Fibroblast of skin of back (primary cell): ENCODE results near the gene AP1G1.
"Not testable (repeated sequence)": the region's sequence is repeated elsewhere in the genome, so short reads cannot be mapped to it uniquely, and the experiment has no call there.

Experiments
- DNase-seq: peaks from one replicate; pipeline ENCODE4 v3.0.0-alpha.2; 2013

AP1G1 gene

DNA sequence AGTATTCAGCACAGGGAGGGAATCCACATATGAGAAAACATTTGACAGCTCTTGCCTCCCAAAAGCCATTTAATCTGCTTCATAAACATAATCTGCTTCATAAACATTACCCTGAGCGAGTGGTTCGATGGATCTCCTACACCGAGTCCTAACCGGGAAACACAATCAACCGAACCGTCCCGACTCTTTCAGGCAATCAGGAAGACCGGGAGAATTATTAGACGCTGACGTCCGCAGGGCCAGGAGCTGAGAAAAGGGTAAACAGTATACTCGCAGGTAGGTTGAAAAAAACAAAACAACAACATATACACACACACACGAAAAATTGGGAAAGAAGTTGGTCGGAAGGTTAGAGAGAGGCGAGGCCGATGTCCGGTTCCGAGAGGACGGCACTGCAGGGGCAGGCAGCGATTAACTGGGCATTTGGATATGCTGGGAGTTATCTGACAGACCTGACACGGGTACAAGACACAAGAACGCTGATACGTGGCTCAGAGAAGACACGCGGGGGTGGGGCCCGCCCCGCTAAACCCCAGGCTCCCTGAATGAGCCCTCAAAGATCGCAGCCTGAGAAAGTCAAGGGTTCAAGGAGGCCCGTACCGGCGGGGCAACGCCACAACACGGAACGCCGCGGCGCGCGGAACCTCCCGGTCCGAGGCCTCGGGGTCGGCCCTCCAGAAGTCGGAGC lies 585 bp downstream of the AP1G1 start:
- peak; percentile 36 for DNase-seq

DNA sequence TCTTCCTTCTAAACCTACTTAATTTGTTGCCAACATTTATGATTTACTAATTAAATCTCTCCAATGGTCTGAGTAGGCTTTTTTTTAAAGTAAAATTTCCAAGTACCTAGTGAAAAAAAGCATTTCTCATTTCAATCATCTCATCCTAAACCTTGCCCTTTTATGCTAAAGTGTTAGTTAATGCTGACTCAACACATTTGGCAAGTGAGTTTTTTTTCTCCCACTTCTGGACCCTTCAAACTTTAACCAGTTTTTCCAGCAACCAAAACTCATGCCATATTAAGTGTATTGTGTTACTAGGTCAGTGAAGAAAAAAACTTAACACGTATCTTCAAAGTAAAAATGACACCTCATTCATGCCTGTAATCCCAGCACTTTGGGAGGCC lies 5.3 kb downstream of the AP1G1 start:
- no peak for DNase-seq

DNA sequence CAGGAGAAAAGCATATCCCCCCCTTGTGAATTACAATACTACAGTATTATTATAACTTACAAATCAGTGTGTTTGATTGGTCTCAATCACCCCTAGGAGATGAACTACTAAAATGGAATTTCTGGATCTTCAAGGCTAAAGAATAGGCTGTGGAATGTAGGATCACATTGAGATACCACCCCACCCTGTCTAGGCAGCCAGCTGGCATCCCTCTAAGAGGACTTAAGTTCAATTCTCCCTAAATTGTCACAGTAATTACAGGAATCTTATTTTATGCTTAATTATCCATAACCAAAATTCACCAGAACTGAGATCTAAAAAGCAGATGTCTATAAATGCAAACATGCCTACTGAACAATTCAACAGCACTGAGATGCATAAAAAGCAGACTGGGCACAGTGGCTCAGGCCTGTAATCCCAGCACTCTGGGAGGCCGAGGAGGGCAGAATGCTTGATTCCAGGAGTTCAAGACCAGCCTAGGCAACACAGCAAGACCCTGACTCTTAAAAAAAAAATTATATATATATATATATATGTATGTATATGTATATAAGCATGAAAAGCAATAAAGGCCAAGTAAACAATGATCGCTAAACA lies 12.0 kb downstream of the AP1G1 start:
- DNase-seq: peak; percentile 71

DNA sequence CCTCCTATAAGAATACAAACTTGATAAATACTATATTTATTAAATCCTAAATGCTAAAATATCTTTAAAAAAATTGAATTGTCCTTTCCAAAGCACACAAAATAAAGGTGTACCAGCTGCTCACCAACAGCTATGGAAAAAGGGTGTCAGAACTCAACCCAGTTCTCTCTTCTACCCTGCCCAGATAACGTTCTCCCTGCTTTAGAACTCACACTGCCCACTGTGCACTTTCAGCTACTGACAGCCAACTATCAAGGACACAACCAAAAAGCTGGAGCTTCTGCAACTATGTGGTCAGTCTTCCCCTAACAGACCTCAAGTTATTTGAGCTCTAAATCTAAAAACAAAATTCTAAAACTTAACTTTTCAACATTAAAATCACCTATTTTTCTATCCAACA lies 13.7 kb downstream of the AP1G1 start:
- DNase-seq: no peak

DNA sequence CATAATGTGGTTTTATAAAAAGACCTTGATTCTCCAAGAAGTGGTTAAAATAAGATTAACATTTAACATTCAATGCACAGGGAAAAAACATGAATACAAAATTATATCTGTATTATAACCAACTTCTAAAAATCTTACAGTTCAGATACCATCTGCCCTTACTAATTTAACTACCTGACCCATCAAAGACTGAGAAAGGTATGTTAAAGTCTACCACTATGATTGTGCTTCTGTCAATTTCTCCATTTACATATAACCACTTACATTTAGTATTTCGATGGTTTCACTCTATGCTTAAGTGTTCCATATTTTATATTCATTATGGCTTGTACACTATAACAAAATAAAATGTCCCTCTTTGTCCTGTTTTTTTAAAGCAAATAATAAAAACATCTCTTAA lies 14.6 kb downstream of the AP1G1 start:
- no peak for DNase-seq

DNA sequence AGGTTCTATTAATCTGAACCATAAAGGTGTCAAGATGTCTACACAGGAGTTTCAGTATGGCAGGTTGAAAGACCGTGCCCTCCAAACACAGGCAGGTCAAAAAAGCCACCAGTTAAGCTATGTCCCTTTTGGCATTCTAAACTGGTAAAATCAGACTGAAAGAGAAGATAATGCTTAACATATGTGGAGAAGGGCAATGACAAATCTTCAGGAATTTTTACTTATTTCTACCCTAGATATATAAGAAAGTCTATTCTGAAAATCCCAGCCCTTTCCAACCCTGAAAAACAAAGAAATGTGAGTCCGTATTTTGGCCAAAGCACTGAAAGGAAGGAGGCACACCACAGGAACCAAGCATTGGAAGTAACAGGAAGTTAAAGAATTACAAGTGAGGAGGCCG lies 16.5 kb downstream of the AP1G1 start:
- DNase-seq: peak; percentile 22

DNA sequence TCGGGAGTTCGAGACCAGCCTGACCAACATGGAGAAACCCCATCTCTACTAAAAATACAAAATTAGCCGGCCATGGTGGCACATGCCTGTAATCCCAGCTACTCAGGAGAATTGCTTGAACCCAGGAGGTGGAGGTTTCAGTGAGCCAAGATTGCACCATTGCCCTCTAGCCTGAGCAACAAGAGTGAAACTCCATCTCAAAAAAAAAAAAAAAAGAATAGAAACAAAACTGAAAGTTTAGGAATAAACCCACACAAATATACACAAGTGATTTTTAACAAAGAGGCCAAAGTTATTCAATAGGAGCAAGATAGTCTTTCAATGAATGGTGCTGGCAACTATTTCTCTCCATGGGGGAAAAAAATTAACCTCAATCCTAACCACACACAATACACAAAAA lies 18.3 kb downstream of the AP1G1 start:
- DNase-seq: not testable (repeated sequence)

DNA sequence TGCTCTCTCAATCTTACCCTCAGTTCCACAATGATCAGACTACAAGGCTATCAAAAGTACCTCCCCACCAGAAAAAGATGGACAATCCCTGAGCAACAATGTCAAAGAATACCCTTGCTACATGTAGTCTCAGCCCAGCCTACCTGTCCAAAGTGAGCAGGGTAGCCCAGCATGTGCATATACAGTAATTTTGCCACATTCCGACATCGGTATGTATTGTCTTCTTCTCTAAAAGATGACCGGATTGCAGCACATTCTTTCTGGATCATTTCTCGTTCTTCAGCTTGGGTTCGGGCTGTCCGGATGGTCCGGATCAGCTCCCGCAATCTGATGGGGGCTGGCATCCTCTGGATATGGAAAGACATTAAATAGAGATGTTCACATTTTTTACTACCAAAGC lies 19.5 kb downstream of the AP1G1 start:
- DNase-seq: no peak

DNA sequence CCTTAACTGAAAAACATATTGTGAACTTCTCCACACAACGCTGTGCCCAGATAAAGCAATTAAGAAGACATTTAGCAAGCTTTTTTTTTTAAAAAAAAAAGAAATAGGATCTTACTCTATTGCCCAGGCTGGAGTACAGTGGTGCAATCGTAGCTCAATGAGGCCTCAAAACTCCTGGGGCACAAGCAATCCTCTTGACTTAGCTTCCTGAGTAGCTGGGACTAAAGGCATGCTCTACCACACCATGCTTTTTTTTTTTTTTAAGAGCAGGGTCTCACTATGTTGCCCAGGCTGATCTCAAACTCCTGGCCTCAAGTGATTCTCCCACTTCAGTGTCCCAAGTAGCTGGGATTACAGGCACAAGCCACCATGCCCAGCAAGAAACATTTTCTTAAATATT lies 20.1 kb downstream of the AP1G1 start:
- DNase-seq: no peak

DNA sequence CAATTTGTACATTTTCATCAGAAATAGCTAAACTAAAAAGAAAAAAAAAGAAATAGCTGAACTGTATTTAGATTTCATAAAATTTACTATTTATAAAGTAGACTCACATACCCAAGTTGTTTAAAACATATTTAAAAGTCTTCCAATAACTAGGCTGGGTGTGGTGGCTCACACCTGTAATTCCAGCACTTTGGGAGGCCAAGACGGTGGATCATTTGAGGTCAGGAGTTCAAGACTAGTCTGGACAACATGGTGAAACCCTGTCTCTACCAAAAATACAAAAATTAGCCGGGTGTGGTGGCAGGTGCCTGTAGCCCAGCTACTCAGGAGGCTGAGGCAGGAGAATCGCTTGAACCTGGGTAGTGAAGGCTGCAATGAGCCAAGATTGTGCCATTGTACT lies 23.5 kb downstream of the AP1G1 start:
- DNase-seq: not testable (repeated sequence)

DNA sequence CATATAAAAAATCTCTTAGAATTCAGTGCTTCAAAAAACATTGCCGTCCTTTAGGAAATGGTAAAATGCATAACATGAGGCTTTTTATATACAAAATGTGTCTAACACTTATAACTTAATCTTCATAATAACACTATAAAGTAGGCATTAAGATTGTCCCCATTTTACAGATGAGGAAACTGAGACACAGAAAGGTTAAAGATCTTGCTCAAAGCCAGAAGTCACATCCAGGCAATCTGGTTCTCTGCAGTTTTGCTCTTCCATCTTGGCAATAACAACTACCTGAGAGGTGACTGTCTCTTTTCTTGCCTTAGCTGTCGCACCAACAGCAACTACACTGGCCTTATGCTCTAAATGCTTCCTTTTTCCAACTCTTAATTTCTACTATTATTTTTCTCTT lies 24.5 kb downstream of the AP1G1 start:
- DNase-seq: no peak

DNA sequence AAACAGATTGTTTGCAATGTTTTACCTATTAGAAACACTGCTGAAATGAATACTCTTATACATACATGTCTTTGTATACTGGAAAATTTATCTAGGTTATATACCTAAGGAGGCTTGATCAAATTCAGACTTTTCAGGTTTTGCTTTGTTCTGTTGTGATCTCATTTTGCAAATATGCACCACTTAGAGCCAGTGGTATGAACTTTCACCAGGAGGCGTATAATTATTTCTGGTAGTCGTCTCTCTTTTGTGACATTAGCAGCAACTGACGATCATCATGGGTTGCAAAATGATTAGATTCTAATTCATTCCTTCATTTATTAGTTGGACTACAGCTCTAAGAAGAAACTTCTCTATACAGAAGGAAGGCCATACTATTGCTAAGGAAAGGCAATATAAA lies 26.9 kb downstream of the AP1G1 start:
- DNase-seq: no peak

DNA sequence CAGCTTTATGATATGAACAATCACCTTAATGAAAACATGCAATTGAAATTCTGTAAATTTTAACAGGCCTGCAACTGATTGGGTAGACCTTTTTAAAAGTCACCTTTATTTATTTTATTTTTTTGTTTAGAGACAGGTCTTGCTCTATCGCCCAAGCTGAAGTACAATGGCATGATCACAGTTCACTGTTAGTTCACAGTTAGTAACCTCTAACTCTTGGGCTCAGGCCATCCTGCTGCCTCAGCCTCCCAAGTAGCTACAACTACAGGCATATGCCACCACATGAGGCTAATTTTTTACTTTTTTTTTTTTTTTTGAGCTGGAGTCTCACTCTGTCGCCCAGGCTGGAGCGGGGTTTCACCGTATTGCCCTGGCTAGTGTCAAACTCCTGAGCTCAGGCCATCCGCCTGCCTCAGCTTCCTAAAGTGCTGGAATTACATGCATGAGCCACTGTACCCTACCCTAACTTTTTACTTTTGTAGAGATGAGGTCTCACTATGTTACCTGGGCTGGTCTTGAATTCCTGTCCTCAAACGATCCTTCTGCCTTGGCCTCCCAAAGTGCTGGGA lies 28.0 kb downstream of the AP1G1 start:
- no peak for DNase-seq

DNA sequence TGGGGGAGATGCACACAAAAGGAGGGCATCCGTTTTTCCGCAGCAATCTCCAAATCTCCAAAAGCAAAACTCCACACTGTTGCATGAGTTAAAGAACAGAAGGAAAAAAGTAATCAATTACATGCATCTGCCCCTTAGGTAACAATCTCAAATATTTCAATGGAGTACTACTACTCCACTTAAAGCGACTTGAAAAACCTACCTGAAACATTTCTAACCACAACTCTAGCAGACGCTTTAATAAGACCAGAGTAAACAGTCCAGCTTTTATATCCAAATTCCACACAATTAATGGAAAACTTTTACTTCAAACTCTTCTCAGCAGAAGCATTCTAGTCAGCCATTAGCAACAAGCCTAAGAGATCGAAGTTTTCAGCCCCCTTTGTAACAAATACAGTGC lies 29.9 kb downstream of the AP1G1 start:
- no peak for DNase-seq

DNA sequence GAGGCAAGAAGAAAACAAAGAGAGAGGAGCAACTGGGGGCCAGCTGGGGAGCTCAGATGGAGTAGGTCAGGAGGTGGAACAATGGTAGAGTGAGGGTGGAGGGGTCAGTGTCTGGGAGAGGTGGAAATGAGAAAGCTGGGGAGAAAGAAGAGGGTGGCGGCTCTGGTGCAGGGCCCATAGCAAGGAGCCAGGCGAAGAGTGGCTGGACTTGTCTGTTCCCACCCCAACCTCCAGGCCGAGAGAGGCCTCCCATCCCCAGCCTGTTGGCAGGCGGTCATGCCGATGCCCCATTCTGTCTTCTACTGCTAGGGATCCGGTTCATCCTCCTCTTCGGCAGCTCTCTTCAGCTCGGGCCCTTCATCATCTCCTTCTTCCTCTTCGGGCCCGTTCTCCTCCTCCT lies 31.3 kb downstream of the AP1G1 start:
- DNase-seq: no peak

DNA sequence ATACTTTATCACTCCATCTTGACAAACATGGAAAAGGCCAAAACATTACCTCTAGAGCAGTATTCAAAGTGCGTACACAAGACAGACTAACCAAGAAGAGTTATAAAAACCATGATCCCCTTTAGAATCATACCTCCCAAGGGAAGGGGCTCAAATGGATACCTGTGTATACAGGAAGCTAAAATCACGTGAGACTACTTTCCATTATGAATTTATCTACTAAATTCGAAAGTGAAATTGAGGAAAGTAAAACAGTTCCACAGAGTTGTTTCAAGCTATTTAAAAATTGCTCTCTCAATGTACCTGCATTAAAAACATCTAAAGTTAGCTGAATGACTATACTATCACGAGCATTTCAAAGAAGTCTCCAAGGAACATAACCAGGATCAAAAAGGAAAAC lies 32.7 kb downstream of the AP1G1 start:
- DNase-seq: no peak

DNA sequence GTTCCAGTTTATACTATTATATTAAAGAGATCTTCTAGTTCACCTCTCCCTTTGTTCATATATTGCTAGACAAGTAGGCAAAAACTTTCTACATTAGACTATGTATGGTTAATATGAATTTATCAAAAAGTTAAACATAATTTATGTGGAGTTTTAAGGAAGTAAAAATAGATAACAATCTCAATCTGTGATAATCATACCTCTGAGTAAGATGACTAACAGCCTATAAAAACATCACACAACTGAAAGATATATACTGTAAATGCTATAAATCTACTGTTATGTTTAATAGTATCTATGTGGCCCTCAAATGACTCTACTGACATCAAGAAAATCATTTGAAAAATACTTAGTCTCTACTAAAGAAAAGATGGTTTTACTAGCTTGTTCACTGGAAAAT lies 37.1 kb downstream of the AP1G1 start:
- no peak for DNase-seq

DNA sequence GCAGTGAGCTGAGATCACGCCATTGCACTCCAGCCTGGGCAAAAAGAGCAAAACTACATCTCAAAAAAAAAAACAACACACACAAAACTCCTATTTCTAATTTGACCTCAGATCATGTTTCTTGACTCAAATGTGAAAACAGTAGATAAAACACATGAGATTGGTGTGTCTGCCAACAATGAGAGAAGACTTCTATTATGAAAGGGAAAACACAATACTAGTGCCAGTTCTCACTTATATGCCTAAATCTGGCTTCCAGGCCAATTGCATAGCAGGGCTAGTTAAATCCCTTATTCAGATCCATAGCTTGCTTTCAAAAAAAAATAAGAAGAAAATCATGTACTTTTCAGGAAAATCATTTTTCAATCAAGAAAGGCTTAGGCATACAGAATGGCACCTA lies 39.4 kb downstream of the AP1G1 start:
- no peak for DNase-seq

DNA sequence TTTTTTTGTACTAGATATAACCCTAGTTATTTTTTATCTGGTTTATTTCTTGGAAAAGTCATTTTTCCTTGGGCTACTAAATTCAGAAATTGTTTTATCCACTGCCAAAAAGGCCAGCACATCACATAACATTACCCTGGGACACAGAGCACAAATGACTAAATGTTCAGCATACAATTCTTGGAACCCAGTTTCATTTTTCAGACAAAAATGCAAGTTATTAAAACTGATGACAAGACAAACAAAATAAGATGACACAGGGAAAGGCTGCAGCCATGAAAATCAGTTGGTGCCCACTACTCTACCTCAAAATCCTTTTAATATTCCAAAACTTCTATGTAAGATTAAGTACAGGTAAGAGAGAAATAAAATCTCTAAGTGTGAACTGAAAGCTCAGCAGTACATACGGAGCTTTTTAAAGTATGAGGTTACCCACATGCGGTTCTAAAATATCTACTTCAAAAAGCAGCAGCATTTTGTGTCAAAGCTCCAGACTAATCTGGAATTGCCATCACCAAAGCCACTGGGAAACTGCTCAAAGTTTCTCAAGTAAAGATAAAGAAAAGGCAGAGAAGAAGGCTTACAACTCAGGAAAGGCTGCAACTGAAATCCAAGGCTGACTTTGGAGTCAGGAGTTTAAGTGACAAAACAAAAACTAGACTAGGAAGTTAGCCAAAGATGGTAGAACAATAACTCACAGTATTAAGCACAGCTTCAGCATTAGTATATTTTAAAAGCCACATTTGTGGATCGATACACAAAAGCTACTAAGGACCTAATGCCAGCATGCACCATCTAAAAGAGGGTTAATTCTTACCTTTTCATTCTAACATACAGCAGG lies 41.4 kb downstream of the AP1G1 start:
- peak; percentile 23 for DNase-seq

DNA sequence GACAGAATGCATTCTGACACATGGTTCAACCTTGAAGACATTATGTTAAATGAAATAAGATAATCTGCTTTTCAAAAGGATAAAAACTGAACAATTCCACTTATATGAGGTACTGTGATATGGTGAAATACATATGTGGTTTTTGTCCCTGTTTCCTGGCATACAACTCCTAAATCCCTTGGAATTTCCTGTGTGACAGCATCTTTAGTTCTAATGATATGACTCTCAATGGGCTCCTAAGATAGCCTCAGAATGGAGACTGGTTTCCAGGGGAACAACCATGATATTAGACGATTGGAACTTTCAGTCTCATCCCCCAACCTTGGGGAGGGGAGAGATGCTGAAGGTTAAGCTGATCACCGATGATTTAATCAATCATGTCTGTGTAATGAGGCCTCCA lies 46.4 kb downstream of the AP1G1 start:
- DNase-seq: peak; percentile 90

DNA sequence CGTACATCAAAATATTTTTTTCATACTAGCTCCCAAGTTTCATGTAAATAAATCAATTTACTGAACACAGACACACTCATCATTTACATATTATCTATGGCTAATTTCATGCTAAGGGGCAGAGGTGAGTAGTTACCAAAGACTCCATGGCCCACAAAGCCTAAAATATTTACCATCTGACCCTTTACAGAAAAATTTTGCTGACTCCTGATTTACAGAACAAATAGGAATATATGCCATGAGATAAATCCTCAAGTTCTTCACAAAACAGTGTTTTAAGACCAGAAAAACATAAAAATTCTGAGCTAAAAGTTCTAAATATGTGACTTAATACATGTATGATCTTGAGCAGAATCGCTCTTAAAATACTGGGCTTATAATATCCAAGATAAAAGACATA lies 47.5 kb downstream of the AP1G1 start:
- no peak for DNase-seq

DNA sequence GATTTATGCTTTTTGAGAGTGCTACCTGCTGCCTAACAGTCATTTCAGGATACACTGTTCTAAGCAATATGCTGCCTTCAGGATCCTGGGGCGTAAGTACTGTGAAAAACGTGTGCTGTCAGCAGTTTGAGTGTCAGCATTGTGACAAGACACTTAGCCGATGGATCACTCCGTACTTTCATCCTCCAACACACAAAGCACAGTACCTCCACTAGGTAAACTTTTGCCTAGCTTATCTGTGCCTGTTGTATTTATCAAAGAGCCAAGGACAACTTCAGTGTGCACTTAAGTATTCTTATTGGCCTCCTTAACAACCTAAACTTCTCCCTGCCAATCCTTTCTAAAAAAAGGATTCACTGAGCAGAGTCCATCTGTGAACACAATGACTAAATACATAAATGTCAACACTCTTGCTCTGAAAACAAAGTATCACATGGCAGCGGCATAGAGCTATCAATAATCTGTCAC lies 50.3 kb downstream of the AP1G1 start:
- no peak for DNase-seq

DNA sequence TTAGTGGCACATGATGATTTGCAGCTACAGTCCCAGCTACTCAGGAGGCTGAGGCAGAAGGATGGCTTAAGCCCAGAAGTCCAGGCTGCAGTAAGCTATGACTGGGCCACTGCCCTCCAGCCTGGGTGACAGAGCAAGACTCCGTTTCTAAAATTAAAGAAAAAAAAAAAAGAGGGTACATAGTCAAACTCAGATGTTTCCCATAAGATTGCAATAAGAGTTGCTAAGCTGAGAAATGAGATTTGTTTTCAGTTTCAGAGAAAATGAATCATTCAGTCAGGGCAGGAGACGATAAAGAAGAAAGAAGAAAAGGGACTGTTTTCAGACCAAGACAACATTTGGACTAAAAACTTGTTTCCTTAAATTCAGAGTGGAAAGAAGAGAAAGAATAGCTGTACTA lies 54.0 kb downstream of the AP1G1 start:
- no peak for DNase-seq

DNA sequence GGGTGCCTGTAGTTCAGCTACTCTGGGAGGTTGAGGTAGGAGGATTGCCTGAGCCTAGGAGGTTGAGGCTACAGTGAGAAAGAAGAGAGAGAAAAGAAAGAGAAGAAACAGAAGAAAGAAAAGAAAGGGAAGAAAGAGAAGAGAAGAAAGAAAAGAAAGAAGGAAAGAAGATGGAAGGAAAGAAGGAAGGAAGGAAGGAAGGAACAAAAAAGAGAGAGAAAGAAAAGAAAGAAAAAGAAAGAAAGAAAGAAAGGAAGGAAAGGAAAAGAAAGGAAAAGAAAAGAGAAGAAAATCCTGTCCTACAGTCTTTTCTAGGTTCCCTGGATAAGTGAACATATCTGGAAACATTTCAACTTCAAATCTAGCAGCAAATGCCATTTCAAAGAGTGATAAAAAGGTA lies 54.5 kb downstream of the AP1G1 start:
- no peak for DNase-seq
